RPMI8226 (cell line): ENCODE results near the gene ZG16B.

ENCODE experiments used
- DNase-seq: peaks from one replicate; pipeline ENCODE4 v3.0.0-alpha.2; 2015

ZG16B gene

GRCh38 chr16:2829501-2830354 is at the start of gene ZG16B:
Gene ZG16B (plus strand): TSS chr16:2830303. CDS start chr16:2830442, 139 bp downstream.
- DNase-seq, result no peak

GRCh38 chr16:2782583-2783351 is 47.3 kb upstream of the ZG16B start:
- peak; percentile 30 for DNase-seq

GRCh38 chr16:2783581-2784357 is 46.3 kb upstream of the ZG16B start:
- DNase-seq, result no peak

- no peak for DNase-seq
Observed at GRCh38 chr16:2784358-2785100, 45.6 kb upstream of the ZG16B start.

- DNase-seq, result peak; percentile 89
Observed at GRCh38 chr16:2785101-2785991, 44.8 kb upstream of the ZG16B start.

- peak; percentile 4 for DNase-seq
Observed at GRCh38 chr16:2786061-2786825, 43.9 kb upstream of the ZG16B start.

- DNase-seq, result no peak
Observed at GRCh38 chr16:2786826-2787151, 43.3 kb upstream of the ZG16B start.

- DNase-seq, result peak; percentile 9
Observed at GRCh38 chr16:2787406-2787805, 42.7 kb upstream of the ZG16B start, which contains the start of gene PRSS33. Gene PRSS33 (minus strand): TSS chr16:2787560. CDS start chr16:2786547, 1,013 bp downstream.

GRCh38 chr16:2787961-2788360 is 42.1 kb upstream of the ZG16B start:
- no peak for DNase-seq

GRCh38 chr16:2790631-2791030 is 39.5 kb upstream of the ZG16B start:
- DNase-seq, result no peak

- DNase-seq, result peak; percentile 2
Observed at GRCh38 chr16:2791174-2791573, 38.9 kb upstream of the ZG16B start.

- no peak for DNase-seq
Observed at GRCh38 chr16:2792940-2793339, 37.2 kb upstream of the ZG16B start.

- peak; percentile 2 for DNase-seq
Observed at GRCh38 chr16:2795395-2796143, 34.5 kb upstream of the ZG16B start.

GRCh38 chr16:2798723-2799204 is 31.3 kb upstream of the ZG16B start:
- DNase-seq, result no peak

GRCh38 chr16:2799205-2799858 is 30.8 kb upstream of the ZG16B start:
- DNase-seq, result no peak

- DNase-seq, result peak; percentile 3
Observed at GRCh38 chr16:2799859-2800226, 30.3 kb upstream of the ZG16B start.

GRCh38 chr16:2803545-2804195 is 26.4 kb upstream of the ZG16B start:
- no peak for DNase-seq

- no peak for DNase-seq
Observed at GRCh38 chr16:2804728-2805127, 25.4 kb upstream of the ZG16B start.

- DNase-seq, result no peak
Observed at GRCh38 chr16:2806286-2806685, 23.8 kb upstream of the ZG16B start.
